Urothelium cell line (cell line): ENCODE results near the gene SHANK1.
"Not testable (repeated sequence)": the region's sequence is repeated elsewhere in the genome, so short reads cannot be mapped to it uniquely, and the experiment has no call there.

Experiments used
- DNase-seq: peaks from one replicate; pipeline ENCODE4 v3.0.0; 2011; ENCODE audit warnings: low spot score, mixed read lengths
- FAIRE-seq: peaks from 2 replicates; lab custom pipeline; 2011; peaks lifted over from hg19 to GRCh38; lab: Jason Lieb, UNC

SHANK1 gene

GRCh38 chr19:50719566-50719965 lies at the start of gene SHANK1:
TSS of gene SHANK1 (minus strand) at chr19:50719802. CDS start at chr19:50716919, 2,883 bp downstream.
- DNase-seq = peak; percentile 60
- FAIRE-seq = no peak

- DNase-seq (no peak), FAIRE-seq (no peak)
Measured at GRCh38 chr19:50768277-50768676, 48.7 kb upstream of the SHANK1 start.

- not testable (repeated sequence) for DNase-seq
- peak; percentile 87 for FAIRE-seq
Measured at GRCh38 chr19:50767263-50767662, 47.7 kb upstream of the SHANK1 start.

GRCh38 chr19:50766746-50767145 lies 47.1 kb upstream of the SHANK1 start:
- not testable (repeated sequence) for DNase-seq, FAIRE-seq

- FAIRE-seq (peak; percentile 44), DNase-seq (no peak)
Measured at GRCh38 chr19:50764409-50764808, 44.8 kb upstream of the SHANK1 start.

GRCh38 chr19:50763521-50763920 lies 43.9 kb upstream of the SHANK1 start:
- not testable (repeated sequence) for FAIRE-seq, DNase-seq

GRCh38 chr19:50761501-50761900 lies 41.9 kb upstream of the SHANK1 start:
- FAIRE-seq = not testable (repeated sequence)

GRCh38 chr19:50759886-50760285 lies 40.3 kb upstream of the SHANK1 start:
- DNase-seq (peak; percentile 28), FAIRE-seq (no peak)

More at GRCh38 chr19:50761501-50761900, 41.9 kb upstream of the SHANK1 start:
- not testable (repeated sequence) for DNase-seq

- DNase-seq, FAIRE-seq: not testable (repeated sequence)
Measured at GRCh38 chr19:50759076-50759475, 39.5 kb upstream of the SHANK1 start.

- not testable (repeated sequence) for DNase-seq, FAIRE-seq
Measured at GRCh38 chr19:50757624-50758023, 38.0 kb upstream of the SHANK1 start.

- not testable (repeated sequence) for FAIRE-seq, DNase-seq
Measured at GRCh38 chr19:50756244-50756643, 36.6 kb upstream of the SHANK1 start.

GRCh38 chr19:50753879-50754278 lies 34.3 kb upstream of the SHANK1 start:
- DNase-seq (no peak), FAIRE-seq (no peak)

- no peak for DNase-seq
- no peak for FAIRE-seq
Measured at GRCh38 chr19:50750010-50750409, 30.4 kb upstream of the SHANK1 start.

- no peak for FAIRE-seq
- DNase-seq = no peak
Measured at GRCh38 chr19:50749490-50749889, 29.9 kb upstream of the SHANK1 start.

GRCh38 chr19:50747141-50747540 lies 27.5 kb upstream of the SHANK1 start:
- not testable (repeated sequence) for DNase-seq, FAIRE-seq

- DNase-seq (no peak), FAIRE-seq (no peak)
Measured at GRCh38 chr19:50745221-50745620, 25.6 kb upstream of the SHANK1 start.

- FAIRE-seq = no peak
- no peak for DNase-seq
Measured at GRCh38 chr19:50743537-50743936, 23.9 kb upstream of the SHANK1 start.

- DNase-seq (no peak), FAIRE-seq (no peak)
Measured at GRCh38 chr19:50741179-50741933, 21.8 kb upstream of the SHANK1 start.

GRCh38 chr19:50739914-50740426 lies 20.4 kb upstream of the SHANK1 start:
- no peak for DNase-seq
- no peak for FAIRE-seq

- DNase-seq = no peak
- no peak for FAIRE-seq
Measured at GRCh38 chr19:50739132-50739913, 19.7 kb upstream of the SHANK1 start.

- no peak for DNase-seq
- FAIRE-seq = no peak
Measured at GRCh38 chr19:50736338-50736737, 16.7 kb upstream of the SHANK1 start.
